Smooth muscle cell of the brain vasculature (primary cell): ENCODE measurements around the gene MARCHF3.
"Not testable (repeated sequence)": the region's sequence is repeated elsewhere in the genome, so short reads cannot be mapped to it uniquely, and the experiment has no call there.

Experiments used
- DNase-seq: peaks from one replicate; pipeline ENCODE4 v3.0.0-alpha.2; 2012; ENCODE audit warnings: low read depth, low spot score

MARCHF3 gene

GRCh38 chr5:127012916-127013315 is 17.4 kb downstream of the MARCHF3 start:
- DNase-seq = no peak

DNA sequence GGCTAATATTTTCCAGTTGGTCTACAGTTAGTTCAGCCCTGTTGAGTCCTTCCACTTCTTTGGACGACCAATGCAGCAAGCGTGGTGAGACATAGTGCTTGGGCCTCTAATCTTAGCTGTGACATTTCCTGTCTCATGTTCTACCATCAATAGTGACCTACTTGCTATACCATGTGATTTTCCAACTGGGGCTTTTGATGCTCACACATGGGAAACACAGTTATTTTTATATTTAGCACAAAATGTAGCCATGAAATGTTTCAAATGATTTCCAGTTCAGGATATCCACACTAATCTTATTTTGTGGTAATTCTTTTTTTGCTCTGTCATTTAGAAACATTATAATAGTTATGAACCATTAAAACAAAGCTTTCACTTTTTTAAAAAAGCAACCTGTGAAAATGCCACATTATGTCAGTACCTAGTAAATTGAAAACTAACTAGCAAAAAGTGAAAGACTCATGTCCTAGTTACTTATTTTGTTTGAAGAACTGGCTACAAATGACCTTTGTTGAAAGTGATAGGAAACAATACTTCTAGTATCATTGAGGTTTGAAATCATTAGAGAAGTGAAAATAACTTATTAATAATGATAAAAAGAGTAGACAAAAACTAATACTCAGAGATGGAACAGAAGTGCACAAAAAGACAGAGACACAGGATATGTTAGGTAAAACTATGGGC is 18.3 kb downstream of the MARCHF3 start:
- DNase-seq = no peak

GRCh38 chr5:127011153-127011552 is 19.2 kb downstream of the MARCHF3 start:
- DNase-seq = no peak

- DNase-seq = no peak
Observed at GRCh38 chr5:127010362-127010761, 20.0 kb downstream of the MARCHF3 start.

GRCh38 chr5:127009784-127010183 is 20.6 kb downstream of the MARCHF3 start:
- no peak for DNase-seq

DNA sequence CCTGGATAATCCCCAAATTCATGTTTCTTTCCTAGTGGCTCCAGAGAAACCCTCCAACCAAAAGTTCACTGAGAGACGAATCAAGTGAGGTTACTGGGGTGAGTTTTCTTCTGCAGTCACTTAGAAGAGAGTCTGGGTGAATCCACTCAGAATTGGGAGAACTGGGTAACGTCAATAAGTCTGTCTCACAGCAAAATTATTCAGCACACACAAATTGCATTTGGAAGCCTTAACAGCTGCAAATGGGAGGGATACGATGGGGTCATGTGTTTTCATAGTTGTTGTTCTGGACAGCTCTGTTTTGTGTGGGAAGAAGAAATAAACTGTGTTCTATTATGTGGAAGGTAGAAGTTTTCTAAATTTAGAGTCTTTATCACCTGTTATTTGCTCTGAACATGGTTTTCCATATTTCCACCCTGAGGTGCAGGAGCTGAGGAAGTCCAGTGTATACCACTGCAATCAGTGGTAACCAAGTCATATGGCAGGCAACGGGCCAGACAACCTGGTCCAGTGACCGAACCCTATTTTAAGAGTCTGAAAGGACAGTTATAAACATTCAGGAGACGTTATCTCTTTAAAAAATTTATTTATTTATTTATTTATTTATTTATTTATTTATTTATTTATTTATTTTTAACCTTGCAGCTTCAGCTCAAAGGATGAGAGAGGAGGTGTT is 21.9 kb downstream of the MARCHF3 start:
- DNase-seq = no peak

- DNase-seq = no peak
Observed at GRCh38 chr5:127007522-127007921, 22.8 kb downstream of the MARCHF3 start.

DNA sequence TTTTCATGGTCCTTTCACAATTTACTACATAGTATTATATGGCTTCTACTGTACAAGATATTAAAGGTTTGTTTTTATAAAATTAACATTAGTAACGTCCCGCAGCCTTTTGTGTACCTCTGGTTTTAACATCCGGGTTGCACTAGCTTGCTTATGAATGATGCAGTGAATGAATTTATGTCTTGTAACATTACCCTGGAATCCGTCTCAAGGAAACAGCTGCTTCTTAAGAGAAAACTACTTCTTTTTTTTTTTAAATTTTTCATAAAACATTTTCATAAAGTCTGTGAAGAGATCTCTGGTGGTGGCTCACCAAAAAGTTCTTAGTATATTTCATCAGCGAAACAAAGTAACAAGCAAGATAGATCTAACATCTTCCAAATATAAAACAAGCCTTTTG is 23.6 kb downstream of the MARCHF3 start:
- DNase-seq = no peak

DNA sequence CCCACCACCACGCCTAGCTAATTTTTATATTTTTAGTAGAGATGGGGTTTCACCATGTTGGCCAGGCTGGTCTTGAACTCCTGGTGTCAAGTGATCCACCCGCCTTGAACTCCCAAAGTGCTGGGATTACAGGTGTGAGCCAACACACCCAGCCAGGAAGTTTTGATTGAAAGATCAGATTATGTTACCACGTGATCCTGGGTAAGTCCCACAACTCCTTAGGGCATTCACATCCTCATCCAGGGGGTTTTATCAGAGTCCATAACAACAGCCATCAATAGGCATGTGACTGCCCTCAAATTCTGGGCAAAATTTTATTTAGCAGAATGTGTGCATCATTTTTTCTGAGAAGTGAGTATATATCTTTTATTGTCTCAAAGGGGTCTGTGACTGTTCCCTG is 25.1 kb downstream of the MARCHF3 start:
- not testable (repeated sequence) for DNase-seq

DNA sequence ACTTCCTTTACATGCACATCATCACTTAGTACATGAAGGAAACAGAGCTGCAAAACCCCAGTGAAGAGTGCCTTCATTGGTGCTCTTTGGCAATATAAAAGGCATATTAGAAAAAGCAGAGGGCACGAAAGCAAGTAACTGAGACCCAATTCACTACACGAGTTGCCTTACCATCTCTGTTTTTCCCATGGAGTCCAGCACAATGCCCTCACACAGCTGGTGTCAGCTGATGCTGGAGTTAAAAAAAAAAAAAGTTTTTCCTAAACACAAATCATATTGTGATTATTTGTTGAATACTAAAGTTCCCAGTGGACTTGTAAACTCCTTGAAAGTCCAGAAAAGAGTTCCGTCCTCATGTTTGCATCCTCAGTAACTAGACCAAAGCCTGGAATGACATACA is 25.6 kb downstream of the MARCHF3 start:
- DNase-seq = no peak

DNA sequence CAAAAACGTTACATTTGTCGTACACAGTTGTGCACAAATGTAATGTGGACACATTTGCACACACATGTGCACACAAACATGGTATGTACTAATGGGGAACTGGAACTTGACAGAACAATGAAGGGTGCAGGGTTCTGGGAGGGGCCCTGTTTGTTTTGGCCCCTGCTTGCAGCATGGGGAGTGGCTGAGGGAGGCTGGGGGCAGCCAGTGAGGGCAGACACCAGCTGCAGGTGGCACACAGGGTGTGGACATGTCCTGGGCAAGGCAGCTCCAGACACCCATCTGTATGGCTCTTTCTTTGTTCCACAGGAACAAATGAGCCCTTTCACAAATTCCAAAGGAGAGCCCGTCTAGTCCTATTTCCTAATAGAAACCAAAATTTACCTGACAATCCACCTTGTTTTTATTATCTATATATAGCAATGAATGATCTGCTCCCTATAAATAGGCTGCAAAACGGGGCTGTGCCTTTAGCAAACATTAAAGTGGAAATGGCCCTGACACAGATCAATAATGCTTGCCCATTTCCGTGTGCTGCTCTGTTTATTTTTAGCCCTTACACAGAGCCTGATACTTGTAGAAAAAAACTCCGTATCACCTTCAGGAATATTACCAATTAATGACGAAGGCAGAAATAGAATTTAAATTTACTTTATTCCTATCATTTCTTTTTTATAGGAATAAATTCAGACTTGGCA is 26.4 kb downstream of the MARCHF3 start:
- no peak for DNase-seq

DNA sequence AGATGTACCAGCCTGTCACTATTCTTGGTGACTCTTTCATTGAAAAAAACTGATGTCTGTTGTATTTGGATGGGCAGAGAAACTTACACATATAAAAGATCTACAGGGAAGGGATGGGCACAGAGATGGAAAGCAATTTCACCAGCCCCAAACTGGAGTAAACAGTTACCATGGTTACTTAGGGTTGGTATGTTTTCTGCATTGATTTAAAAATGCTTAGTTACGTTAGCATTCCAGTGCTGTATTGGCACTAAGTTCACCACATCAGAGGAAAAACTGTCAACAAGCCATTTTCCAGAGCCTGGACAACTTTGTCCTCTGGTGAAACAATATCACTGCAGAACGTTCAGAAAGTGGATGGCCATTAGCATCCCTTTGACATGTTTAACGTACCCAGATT is 28.0 kb downstream of the MARCHF3 start:
- DNase-seq = no peak

DNA sequence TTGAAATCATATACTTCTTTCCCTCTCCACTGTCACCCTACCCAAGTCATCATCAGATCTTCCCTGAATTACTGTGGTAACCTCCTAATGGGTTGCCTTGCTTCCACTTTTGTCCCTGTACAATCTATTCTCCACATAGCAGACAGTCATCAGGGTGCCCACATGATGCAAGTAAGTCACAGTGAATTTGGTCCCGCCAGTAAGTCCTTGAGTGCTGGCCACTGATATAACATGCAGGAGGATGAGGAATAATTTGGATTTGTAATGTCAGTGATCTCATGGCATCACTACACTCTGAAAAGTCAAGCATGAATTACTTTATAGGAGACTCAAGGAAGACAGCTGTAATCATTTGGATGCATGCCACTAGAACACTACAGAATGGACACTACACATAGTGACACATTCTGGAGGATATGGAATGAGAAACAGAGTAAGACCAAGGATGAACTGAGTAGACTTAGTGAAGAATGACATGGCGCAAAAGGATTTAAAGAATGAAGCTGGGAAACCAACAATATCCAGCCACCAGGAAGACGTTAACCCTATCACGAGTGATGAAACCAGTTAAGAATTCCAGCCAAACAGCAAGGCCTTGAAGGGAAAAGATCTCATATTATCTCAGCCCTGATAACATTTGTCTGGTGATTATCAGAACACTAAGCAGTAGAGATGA is 28.6 kb downstream of the MARCHF3 start:
- no peak for DNase-seq

- no peak for DNase-seq
Observed at GRCh38 chr5:126998895-126999570, 31.3 kb downstream of the MARCHF3 start.

DNA sequence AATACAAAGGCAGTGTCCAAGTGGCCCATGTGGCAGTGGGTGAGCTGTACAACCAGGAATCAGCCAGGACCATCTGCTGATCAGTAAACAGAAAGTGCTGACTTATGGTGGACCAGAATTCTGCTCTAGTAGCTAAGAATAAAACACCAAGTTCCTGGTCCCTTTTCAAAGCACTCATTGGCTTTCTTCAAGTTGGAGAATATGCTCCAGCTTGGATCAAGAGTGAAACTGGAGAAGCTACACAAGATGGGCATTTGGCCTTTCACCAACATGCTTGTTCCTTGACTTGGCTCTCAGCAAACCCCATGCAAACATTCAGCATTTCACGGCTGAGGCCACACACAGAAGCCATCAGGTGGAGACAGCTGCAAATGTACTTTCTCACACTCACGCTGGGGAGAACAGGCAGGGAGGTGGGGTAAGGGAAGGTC is 32.1 kb downstream of the MARCHF3 start:
- DNase-seq = no peak

DNA sequence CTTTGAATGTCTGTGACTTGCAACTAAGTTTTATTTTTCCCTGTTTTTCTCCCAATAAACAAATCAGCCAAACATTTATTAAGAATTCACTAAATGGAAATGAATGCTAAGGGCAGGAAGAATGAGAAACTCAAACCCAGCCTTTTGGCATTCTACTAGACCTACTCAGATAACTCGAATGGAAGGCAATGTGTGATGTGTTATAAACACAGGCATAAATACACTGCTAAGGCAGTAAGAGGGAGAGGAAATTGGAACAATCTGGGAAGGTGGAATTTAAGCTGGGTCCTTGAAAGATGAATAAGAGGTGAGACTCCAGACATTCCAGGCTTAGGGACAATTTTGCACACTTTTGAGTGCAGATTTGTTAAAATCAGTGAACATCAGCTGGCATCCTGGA is 34.7 kb downstream of the MARCHF3 start:
- no peak for DNase-seq

GRCh38 chr5:126995039-126995438 is 35.3 kb downstream of the MARCHF3 start:
- no peak for DNase-seq

DNA sequence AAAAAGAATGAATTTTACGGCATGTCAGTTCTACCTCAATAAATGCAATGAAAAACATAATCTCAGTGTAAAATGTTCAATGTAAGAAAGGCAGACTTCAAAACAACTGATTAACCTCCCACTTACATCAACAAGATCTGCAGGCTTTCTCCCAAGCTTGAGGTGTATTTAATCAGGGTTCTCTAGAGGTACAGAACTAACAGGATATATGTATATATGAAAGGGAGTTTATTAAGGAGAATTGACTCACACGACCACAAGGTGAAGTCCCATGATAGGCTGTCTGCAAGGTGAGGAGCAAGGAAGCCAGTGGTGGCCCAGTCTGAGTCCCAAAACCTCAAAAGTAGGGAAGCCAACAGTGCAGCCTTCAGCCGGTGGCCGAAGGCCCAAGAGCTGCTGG is 35.9 kb downstream of the MARCHF3 start:
- no peak for DNase-seq

DNA sequence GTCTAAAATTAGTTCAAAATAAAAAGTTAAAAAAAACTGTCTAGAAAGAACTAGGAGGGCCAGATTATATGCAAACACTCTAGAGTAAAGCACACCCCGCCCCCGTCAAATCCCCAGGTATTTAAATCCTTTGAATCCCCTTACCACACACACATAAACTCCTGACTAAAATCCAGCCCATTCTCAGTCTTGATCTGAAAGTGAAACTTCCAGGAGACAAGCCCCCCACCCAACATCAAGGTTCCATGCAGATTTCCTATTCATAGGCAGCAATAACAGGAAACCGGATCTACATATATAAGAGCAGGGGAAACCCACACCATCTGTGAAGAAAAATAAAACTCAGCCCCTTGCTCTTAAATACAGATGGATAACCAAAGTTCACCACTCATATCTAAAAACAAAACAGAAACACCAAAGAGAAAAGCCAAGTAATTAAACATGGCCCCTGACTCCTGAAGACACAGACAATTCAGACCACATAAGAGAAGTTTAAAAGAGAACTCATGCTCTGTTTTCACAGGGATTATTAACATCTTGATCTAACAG is 42.3 kb downstream of the MARCHF3 start:
- DNase-seq = no peak

- no peak for DNase-seq
Observed at GRCh38 chr5:126987271-126987899, 43.0 kb downstream of the MARCHF3 start.

- DNase-seq = no peak
Observed at GRCh38 chr5:126984632-126985031, 45.7 kb downstream of the MARCHF3 start.
